ENCODE measurements around the gene DEDD2. TPM values are rescaled to one million over a fixed set of nuclear protein-coding genes. Genes with fewer than 3 reads are reported as not detected.

The DEDD2 gene
- total RNA-seq, 1 experiment from 2014 or later, result 32.7 TPM

DNA sequence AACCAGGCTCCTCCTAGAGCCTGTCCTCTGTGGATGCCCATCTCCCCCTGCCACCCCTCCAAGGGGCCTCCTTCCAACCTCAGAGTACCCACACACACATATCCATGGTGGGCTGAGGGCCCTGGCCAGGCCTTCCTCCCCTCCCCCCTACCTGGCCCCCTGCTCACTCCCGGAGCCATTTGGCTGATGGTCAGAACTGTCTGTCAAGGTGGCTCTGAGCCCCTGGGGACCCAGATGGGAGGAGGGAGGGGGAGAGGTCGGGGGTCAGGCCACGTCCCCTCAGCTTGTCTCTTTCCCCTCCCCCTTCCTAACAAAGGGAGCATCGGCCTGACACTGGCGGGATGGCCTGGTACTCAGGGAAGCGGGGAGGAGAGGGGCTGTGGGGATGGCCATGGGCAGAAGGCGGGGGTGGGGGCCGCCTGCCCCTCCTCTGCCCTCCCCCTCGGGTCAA lies 66.5 kb downstream of the DEDD2 start:
- Histone ChIP-seq H3K36me3 (ENCODE audit: control insufficient read depth in 1 of 2, insufficient read depth in 2 of 2, low read length in 2 of 2) (no peaks in the 10 kb centered on the region), H3K27me3 (ENCODE audit: insufficient read depth, low read length) (peaks cover 39% of the 10 kb centered on the region), H3K4me1 (ENCODE audit: control insufficient read depth in 1 of 2, insufficient read depth in 2 of 2, low read length in 2 of 2) (no peaks in the 10 kb centered on the region), H3K9me3 (ENCODE audit: control insufficient read depth in 1 of 2, insufficient read depth in 1 of 2, low read depth in 1 of 2, low read length in 2 of 2) (no peaks in the 10 kb centered on the region), H3K79me2 (ENCODE audit: insufficient read depth, low read length) (no peaks in the 10 kb centered on the region), H4K20me1 (ENCODE audit: insufficient read depth) (no peaks in the 10 kb centered on the region), H2AFZ (ENCODE audit: low read depth, low read length, poor library complexity, severe bottlenecking) (no peak overlapping the region), H3K9me2 (ENCODE audit: insufficient read depth) (no peaks in the 10 kb centered on the region), H3K9ac (ENCODE audit: low read length) (no peak overlapping the region), H3K4me3 (replicated peaks in 1 of 2; ENCODE audit: low read depth in 1 of 2, low read length in 2 of 2) (no peak overlapping the region), H3K27ac (ENCODE audit: low read depth, low read length) (no peak overlapping the region), H3K4me2 (ENCODE audit: low read length) (no peak overlapping the region)
- no peak for DNase-seq (ENCODE audit: low read depth, low spot score)
- no peak for ATAC-seq
- intact Hi-C loops (cut with micrococcal nuclease), result no loop called here
- POLR2A ChIA-PET, result interaction anchor here (1.4 kb wide), 1 partner anchor 14 kb away, joined by 11 read pairs; no protein-coding TSS in a partner anchor
- RAD21 ChIA-PET (ENCODE audit: low non-redundant PET in 1 of 2, low total read pairs in 2 of 2, uncharacterized antibody in 2 of 2, unreplicated experiment in 2 of 2), result no interaction called here
- CTCF ChIA-PET, result no interaction called here
- TF ChIP-seq SIN3A (IDR thresholded peaks at IDR 0.05; ENCODE audit: low read depth) (no peak), SRF (IDR thresholded peaks at IDR 0.05; ENCODE audit: low read depth) (no peak), CTCF (IDR thresholded peaks at IDR 0.05 in 2 of 3, conservative IDR thresholded peaks at IDR 0.05 in 1 of 3; ENCODE audit: borderline replicate concordance in 1 of 3, insufficient read depth in 1 of 3, low read depth in 2 of 3, low read length in 2 of 3) (no peak), CEBPB (IDR thresholded peaks at IDR 0.05; ENCODE audit: low read depth) (no peak), ELF1 (IDR thresholded peaks at IDR 0.05; ENCODE audit: borderline replicate concordance, low read depth) (no peak), MAX (IDR thresholded peaks at IDR 0.05) (no peak), RAD21 (IDR thresholded peaks at IDR 0.05; ENCODE audit: low read depth) (no peak), TCF7L2 (IDR thresholded peaks at IDR 0.05; ENCODE audit: borderline replicate concordance, extremely low read depth, insufficient read depth, insufficient read length) (no peak), ZFX (IDR thresholded peaks at IDR 0.05) (no peak), EZH2phosphoT487 (IDR thresholded peaks at IDR 0.05; ENCODE audit: borderline replicate concordance) (no peak), SP1 (IDR thresholded peaks at IDR 0.05; ENCODE audit: low read depth) (no peak), REST (IDR thresholded peaks at IDR 0.05; ENCODE audit: low read depth) (no peak), POLR2AphosphoS5 (IDR thresholded peaks at IDR 0.05; ENCODE audit: low read depth, low read length) (no peak)
- TF ChIP-seq, protein P1, sequence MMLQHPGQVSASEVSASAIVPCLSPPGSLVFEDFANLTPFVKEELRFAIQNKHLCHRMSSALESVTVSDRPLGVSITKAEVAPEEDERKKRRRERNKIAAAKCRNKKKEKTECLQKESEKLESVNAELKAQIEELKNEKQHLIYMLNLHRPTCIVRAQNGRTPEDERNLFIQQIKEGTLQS (IDR thresholded peaks at IDR 0.05), result no peak
- no TSS peak for BruUV-seq (replicated peaks)
